SJSA1 (cell line): ENCODE data around the gene ZC3H18. TPM values are rescaled to one million over a fixed set of nuclear protein-coding genes. Genes with fewer than 3 reads are reported as not detected.

ENCODE experiments used
- DNase-seq, 2 experiments: peaks; one replicate each; pipeline ENCODE4 v3.0.0-alpha.2; 2015 to 2020; ENCODE audit warnings: low spot score in 2 of 2, low read depth in 1 of 2
- H3K27ac ChIP-seq: fragments of 250-450 bp; sonication (Bioruptor Pico); 2 replicates; pipeline ENCODE4 v1.5.1; 2020; ENCODE audit warnings: mild to moderate bottlenecking, moderate library complexity
- H3K27me3 ChIP-seq: fragments of 250-450 bp; sonication (Bioruptor Pico); replicated peaks from 2 replicates; pipeline ENCODE4 v1.5.1; 2020; ENCODE audit warnings: mild to moderate bottlenecking, moderate library complexity
- H3K36me3 ChIP-seq: fragments of 250-450 bp; sonication (Bioruptor Pico); 2 replicates; pipeline ENCODE4 v1.5.1; 2020; ENCODE audit warnings: mild to moderate bottlenecking
- H3K4me1 ChIP-seq: fragments of 250-450 bp; sonication (Bioruptor Pico); replicated peaks from 2 replicates; pipeline ENCODE4 v1.6.1; 2021; ENCODE audit warnings: mild to moderate bottlenecking
- H3K4me3 ChIP-seq: fragments of 250-450 bp; sonication (Bioruptor Pico); 2 replicates; pipeline ENCODE4 v1.5.1; 2020; ENCODE audit warnings: mild to moderate bottlenecking
- H3K9me3 ChIP-seq: fragments of 250-450 bp; sonication (Bioruptor Pico); replicated peaks from 2 replicates; pipeline ENCODE4 v1.5.1; 2020; ENCODE audit warnings: mild to moderate bottlenecking
- total RNA-seq: library from RNA; depleted of rRNA; stranded (reverse); fragments of >200 nt; shearing (Covaris generic); gene quantifications from 2 replicates; pipeline ENCODE4 v1.2.3, GENCODE V29; 2014

Gene ZC3H18
- total RNA-seq, 1 experiment from 2014 or later, result 14.6 TPM

DNA sequence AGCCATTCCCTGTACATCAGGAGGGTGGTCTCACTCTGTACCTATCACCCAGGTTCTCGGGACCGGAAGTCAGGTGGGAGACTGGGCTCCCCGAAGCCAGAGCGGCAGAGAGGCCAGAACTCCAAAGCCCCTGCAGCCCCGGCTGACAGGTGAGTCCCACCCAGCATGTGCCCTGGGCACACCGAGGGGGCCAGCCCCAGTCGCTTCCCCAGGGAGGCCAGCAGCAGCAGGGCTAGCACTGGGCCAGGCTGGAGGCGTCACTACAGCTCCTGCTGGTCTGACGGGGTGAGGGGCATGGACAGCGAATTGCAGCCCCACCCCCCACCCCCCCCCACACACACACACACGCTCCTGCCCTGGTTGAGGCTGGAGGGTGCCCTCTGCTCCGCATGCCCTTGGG, 60.2 kb downstream of the ZC3H18 start:
- DNase-seq, result no peak
- Histone ChIP-seq H3K9me3 (no peaks in the 10 kb centered on the region), H3K4me3 (no peak overlapping the region), H3K4me1 (peaks cover 22% of the 10 kb centered on the region), H3K27me3 (no peaks in the 10 kb centered on the region), H3K36me3 (peaks cover 70% of the 10 kb centered on the region), H3K27ac (no peak overlapping the region)

DNA sequence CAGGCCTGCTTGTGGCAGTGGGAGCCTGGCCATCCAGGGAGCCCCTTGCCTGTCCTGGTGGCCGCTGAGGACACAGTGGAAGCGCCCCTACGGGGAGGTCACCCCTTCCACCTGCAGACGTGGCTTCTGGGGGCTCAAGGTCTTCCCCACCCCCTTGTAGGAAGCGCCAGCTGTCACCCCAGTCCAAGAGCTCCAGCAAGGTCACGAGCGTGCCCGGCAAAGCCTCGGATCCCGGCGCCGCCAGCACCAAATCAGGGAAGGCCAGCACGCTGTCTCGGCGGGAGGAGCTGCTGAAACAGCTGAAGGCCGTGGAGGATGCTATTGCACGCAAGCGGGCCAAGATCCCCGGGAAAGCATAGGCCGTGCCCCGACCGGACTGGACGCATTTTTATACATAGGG, 60.7 kb downstream of the ZC3H18 start:
- peaks cover 17% of the 10 kb centered on the region for H3K4me1 ChIP-seq
- no peaks in the 10 kb centered on the region for H3K27me3 ChIP-seq
- no peak for DNase-seq
- H3K27ac ChIP-seq, result no peak overlapping the region
- H3K4me3 ChIP-seq, result no peak overlapping the region
- H3K36me3 ChIP-seq, result peaks cover 67% of the 10 kb centered on the region
- no peaks in the 10 kb centered on the region for H3K9me3 ChIP-seq

DNA sequence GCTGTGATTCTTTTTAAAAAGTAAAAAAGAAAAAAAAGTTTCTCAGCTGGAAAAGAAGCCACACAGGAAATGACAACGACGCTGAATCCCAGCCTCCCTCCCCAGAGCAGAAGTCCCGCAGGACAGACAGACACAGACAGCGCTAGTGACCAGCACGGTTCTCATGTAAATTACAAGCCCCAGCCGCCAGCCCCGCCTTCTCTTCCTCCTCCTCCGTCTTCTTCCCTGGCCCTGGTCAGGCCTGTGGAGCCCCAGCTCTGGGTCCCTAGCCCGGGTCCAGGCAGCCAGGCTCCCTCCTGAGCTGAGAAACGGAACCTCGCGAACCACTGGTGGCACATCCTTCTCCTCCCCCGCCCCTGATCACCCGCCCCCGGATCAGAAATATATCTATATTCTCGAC, 61.2 kb downstream of the ZC3H18 start:
- Histone ChIP-seq H3K27ac (no peak overlapping the region), H3K27me3 (no peaks in the 10 kb centered on the region), H3K4me1 (peaks cover 13% of the 10 kb centered on the region), H3K36me3 (peaks cover 66% of the 10 kb centered on the region), H3K9me3 (no peaks in the 10 kb centered on the region), H3K4me3 (no peak overlapping the region)
- no peak for DNase-seq

DNA sequence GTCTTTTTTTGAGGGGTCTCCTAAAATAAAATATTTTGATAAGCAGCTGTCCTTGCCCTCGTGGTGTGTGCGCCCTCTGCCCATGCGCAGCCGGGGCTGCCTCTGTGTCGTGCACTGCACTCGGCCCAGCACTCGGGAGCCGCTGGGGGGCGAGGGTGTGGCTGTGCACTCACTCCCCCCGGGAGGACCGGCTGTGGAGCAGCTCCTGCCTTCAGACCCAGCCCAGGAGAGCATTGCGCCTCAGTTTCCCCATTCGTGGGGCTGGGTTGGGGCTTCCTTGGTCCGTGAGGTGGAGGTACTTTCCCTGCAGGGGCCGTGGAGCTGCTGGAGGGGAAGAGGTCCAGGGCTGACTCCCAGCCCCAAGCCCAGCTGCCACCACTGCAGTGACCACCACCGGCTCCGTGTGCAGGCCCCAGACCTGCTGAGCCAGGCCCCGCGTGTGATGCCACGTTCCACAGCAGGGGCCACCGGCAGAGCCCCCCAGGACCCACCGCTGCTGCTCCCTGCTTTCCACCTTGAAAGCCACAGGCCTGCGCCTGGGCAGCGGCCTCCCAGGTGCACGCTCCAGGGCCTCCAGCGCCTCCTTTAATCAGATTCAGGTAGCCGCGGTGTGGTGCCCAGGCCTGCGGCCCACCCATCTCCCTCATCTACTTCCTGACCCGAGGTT, 61.9 kb downstream of the ZC3H18 start:
- Histone ChIP-seq H3K9me3 (no peaks in the 10 kb centered on the region), H3K27me3 (no peaks in the 10 kb centered on the region), H3K4me3 (no peak overlapping the region), H3K36me3 (peaks cover 64% of the 10 kb centered on the region), H3K27ac (no peak overlapping the region), H3K4me1 (peaks cover 6% of the 10 kb centered on the region)
- DNase-seq, result no peak

DNA sequence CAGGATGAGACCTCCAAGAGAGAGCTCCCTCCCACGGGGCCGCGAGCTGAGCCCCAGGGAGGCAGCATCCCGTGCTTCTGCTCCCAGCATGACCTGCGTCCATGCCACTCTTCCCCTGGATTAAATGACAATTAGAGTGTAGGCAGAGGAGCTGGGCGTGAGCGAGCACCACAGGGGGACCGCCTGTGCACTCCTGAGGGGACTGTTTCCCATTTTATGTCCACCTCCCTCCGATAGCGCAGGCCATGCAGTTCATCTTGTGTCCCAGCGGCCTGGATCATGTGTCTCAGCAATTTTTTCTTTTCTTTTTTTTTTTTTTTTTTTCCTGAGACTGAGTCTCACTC, 62.4 kb downstream of the ZC3H18 start:
- DNase-seq, result no peak
- H3K9me3 ChIP-seq, result no peaks in the 10 kb centered on the region
- no peaks in the 10 kb centered on the region for H3K27me3 ChIP-seq
- peaks cover under 1% of the 10 kb centered on the region for H3K4me1 ChIP-seq
- H3K36me3 ChIP-seq, result peaks cover 59% of the 10 kb centered on the region
- no peak overlapping the region for H3K4me3 ChIP-seq
- H3K27ac ChIP-seq, result no peak overlapping the region

DNA sequence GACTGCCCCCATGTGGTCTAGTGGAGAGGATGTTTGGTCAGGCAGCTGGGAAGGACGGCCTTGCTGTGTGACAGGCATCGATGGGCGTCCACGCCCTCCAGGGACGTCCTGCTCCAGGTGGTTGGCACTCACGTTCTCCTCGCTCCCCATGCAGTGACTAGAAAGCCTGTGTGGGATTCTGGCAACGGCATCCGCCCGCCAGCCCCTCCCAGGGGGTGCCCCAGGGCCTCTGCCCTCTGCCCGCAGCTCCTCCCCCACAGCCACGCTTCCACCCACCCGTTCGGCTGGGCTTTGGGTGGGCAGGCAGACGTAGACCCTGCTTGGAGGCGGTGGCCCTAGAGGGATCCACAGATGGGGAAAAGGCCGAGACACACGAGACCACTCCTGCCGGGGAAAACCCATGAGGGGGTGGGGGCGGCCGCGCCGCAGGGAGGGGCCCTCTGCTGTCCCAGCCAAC, 63.5 kb downstream of the ZC3H18 start:
- Histone ChIP-seq H3K4me3 (no peak overlapping the region), H3K36me3 (peaks cover 48% of the 10 kb centered on the region), H3K27ac (no peak overlapping the region), H3K9me3 (no peaks in the 10 kb centered on the region), H3K4me1 (no peaks in the 10 kb centered on the region), H3K27me3 (peaks cover 4% of the 10 kb centered on the region)
- DNase-seq, result no peak

DNA sequence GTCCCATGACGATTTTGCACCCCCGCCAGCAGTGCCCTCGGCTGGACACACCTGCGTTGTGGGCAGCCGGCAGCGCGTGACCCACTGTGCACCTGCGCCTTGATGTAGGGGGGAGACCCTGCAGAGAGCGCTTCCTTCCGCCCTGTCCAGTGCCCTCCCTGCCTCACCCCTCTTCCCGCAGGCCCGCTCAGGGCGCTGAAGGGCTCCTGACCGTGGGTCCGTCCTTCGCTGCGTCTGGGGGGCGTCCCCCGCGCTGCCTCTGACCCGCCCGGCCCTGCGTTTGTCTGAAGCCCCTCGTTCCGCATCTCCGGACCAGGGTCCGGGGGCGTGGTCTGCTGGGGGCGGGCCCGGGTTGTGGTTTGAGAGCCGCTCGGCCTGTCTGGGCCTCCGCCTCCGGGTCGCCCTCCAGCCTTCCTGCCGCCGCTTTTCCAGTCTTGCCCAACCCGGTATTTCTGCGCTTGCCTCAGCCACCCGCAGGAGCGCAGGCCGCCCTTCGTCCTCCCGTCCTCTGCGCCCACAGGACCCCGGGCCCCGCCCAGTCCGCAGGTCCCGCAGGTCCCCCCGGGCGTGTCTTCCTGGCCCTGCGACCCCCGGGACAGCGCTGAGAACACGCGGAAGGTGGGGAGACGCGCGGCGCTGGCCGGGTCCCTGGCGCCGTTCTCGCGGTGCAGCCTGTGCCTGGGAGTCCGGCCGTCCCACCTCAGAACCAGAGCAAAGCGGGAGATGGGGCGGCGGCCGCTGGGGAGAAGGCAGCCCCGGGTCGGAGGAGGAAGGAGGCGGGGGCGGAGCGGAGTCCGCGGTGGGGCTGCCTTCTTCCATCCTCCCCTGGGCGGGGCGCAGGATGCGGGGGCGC, 64.2 kb downstream of the ZC3H18 start:
- DNase-seq, result no peak
- H3K9me3 ChIP-seq, result no peaks in the 10 kb centered on the region
- peaks cover 11% of the 10 kb centered on the region for H3K27me3 ChIP-seq
- no peak overlapping the region for H3K4me3 ChIP-seq
- no peaks in the 10 kb centered on the region for H3K4me1 ChIP-seq
- H3K36me3 ChIP-seq, result peaks cover 41% of the 10 kb centered on the region
- H3K27ac ChIP-seq, result no peak overlapping the region

DNA sequence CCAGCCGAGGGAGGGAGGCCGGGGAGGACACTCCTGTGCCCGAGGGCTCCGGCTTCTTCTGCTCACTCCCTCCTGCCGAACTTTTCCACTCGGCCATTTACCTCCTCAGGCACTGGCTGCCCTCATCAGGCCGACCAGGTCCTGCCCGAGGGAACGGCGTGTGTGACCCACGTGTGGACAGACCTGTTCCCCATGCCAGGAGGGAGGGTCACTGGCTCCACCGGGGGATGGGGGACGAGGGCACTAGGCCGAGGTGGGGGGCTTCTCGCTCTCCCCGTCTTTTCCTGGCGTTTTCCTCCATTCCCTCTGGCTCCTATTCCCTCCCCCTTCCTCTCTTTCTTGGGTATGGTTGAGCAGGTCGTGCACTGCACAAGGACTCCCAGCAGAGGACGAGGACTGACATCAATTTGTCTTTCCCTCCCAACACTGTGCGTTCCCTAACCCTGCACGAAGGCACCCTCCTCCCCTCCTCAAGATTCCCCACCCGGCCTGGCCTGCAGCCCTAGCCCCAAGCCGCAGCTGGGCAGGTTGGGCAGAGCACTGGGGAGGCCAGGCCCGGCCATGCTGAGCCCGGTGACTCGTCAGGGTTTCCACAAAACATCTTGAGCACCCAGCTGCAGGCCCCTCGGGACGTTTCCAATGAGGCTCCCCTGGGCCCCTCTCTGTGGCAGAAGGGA, 64.9 kb downstream of the ZC3H18 start:
- Histone ChIP-seq H3K27ac (no peak overlapping the region), H3K9me3 (no peaks in the 10 kb centered on the region), H3K4me3 (no peak overlapping the region), H3K36me3 (peaks cover 34% of the 10 kb centered on the region), H3K4me1 (no peaks in the 10 kb centered on the region), H3K27me3 (peaks cover 19% of the 10 kb centered on the region)
- DNase-seq, result no peak

DNA sequence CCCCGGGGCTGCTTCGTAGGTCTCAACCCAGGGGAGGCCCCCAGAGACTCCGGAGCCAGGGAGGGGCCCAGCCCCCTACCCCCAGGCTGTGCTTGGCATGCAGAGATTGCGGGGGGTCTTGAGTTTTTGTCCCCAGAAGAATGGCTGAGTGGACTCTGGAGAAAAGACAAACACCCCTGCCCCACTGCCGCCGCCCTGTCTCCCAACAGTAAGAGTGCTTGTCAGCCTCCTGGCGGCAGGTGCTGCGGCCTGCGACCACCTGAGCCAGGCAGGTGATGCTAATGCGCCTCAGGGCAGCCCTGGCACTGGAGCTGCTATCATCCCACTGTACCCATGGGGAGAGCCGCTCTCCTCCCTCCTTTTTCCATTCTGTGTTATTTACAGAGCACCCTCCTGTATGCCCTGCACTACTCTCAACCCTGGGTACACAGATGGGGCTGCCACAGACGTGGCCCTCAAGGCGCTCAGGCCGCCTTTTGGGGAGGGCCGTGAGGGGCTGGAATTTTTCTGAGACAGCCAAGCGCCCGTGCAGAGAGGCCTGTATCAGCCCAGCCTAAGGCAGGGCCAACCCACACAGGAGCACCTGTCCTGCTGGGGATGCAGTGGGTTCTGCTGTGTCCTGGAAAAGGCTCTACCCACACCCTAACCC, 65.6 kb downstream of the ZC3H18 start:
- peaks cover 25% of the 10 kb centered on the region for H3K27me3 ChIP-seq
- no peaks in the 10 kb centered on the region for H3K4me1 ChIP-seq
- no peak overlapping the region for H3K27ac ChIP-seq
- no peak for DNase-seq
- H3K36me3 ChIP-seq, result peaks cover 27% of the 10 kb centered on the region
- no peaks in the 10 kb centered on the region for H3K9me3 ChIP-seq
- H3K4me3 ChIP-seq, result no peak overlapping the region

DNA sequence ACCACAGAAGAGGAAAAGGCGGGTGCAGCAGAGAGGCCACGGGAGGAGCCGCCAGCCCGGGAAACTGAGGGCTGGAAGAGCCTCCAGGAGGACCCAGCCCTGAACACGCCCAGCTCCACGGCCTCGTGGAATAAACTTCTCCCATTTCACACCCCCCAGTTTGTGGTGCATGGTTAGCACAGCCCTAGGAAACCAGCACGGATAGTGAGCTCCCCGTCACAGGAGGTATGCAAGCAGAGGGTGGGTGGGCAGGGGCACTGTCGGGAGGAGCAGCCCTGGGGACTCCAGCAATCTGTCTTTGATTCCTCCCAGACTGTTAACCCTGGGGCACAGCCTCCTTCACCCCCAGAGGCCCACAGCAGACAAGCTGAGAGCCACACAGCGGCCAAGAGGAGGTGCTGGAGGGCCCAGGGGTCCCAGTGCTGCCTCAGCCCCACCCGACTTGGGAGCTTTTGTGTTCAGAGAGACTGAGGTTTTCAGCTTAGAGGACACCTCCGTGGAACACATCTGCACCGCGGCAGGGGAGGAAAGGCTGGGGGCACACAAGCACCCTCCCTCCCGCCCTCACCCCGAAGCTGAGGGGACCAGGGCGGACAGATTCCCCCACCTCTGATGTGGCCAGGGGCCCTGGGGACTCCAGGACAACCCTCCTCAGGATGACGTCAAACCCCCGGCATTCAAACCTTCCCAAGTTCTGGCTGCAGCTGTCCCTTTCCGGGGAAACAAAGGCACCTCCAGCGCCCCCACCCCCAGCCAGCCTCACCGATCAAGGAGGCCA, 66.5 kb downstream of the ZC3H18 start:
- no peaks in the 10 kb centered on the region for H3K4me1 ChIP-seq
- no peak for DNase-seq
- H3K27me3 ChIP-seq, result peaks cover 26% of the 10 kb centered on the region
- no peak overlapping the region for H3K27ac ChIP-seq
- no peak overlapping the region for H3K4me3 ChIP-seq
- H3K9me3 ChIP-seq, result no peaks in the 10 kb centered on the region
- peaks cover 23% of the 10 kb centered on the region for H3K36me3 ChIP-seq

DNA sequence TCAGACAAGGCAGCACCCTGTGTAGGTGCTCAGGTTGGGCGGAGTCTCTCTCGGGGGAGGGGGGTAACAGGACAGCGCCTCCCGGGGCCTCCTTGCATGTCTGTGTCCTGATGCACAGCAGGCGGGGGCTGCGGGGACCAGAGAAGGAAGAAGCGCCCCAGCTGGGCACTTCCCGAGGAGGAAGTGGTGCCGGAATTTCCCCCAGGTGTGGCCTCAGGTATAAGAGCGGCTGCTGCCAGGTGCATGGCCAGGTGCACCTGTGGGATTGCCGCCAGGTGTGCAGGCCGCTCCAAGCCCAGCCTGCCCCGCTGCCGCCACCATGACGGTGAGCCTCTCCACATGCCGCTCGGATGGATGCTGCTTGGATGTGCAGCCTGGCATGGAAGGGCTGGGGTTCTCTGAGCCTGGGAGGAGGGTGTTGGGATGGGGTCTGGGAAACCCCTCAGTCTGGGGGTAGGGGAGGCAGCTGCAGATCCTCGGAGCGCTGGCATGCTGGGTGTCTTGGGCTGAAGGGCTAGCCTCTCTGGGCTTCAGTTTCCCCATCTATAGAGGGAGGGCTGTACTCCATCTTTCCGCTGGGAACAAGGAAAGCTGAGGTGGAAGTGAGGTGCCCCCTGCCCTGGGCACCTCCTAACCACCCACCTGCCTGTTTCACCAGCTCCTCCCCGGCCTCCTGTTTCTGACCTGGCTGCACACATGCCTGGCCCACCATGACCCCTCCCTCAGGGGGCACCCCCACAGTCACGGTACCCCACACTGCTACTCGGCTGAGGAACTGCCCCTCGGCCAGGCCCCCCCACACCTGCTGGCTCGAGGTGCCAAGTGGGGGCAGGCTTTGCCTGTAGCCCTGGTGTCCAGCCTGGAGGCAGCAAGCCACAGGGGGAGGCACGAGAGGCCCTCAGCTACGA, 68.4 kb downstream of the ZC3H18 start, which contains the start of gene IL17C:
TSS of gene IL17C (plus strand) at position 250 of the 908 bp plus-strand sequence. CDS start at position 320, 70 bp downstream.
- DNase-seq, result no peak
- H3K4me1 ChIP-seq, result no peaks in the 10 kb centered on the region
- no peaks in the 10 kb centered on the region for H3K9me3 ChIP-seq
- H3K4me3 ChIP-seq, result no peak within 1 kb of the TSS
- no peak within 1 kb of the TSS for H3K27ac ChIP-seq
- H3K36me3 ChIP-seq, result peaks cover 9% of the 10 kb centered on the region
- peaks cover 26% of the 10 kb centered on the region for H3K27me3 ChIP-seq

DNA sequence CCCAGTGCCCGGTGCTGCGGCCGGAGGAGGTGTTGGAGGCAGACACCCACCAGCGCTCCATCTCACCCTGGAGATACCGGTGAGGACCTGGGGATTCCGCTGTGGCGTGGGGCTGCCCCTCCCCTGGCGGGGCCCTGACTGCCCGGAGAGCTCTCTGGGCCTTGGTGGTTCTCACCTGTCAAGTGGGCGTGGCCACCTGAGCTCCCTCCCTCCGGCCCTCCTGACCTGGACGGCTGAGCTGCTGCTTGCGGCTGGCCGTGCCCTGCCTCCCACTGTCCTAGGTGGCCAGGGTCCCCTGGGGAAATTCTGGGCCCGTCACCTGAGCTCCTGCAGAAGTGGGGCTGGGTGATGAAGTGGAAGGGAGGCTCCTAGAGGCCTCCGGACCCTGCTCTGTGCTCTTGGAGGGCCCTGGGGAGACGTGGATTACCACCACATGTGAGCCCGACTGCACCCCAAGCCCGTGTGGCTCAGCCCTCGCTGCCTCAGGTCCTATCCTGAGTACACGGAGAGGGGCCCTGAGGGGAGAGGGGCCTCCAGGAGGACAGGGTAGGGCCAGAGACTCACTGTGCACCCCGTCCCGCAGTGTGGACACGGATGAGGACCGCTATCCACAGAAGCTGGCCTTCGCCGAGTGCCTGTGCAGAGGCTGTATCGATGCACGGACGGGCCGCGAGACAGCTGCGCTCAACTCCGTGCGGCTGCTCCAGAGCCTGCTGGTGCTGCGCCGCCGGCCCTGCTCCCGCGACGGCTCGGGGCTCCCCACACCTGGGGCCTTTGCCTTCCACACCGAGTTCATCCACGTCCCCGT, 69.2 kb downstream of the ZC3H18 start:
- peaks cover 32% of the 10 kb centered on the region for H3K27me3 ChIP-seq
- no peak overlapping the region for H3K4me3 ChIP-seq
- no peak overlapping the region for H3K27ac ChIP-seq
- no peaks in the 10 kb centered on the region for H3K4me1 ChIP-seq
- peaks cover under 1% of the 10 kb centered on the region for H3K36me3 ChIP-seq
- no peaks in the 10 kb centered on the region for H3K9me3 ChIP-seq
- no peak for DNase-seq
